Left ventricle myocardium inferior (tissue), 1 donor: Measurements from ENCODE around the gene CAMK1D. TPM values are rescaled to one million over a fixed set of nuclear protein-coding genes. Genes with fewer than 3 reads are reported as not detected.

ENCODE experiments used
- DNase-seq: peaks from one replicate; pipeline ENCODE4 v3.0.0-alpha.2; 2020
- H3K27ac ChIP-seq: fragments of 200-600 bp; replicated peaks from 2 replicates; pipeline ENCODE4 v1.8.0; 2021
- H3K27me3 ChIP-seq: fragments of 200-600 bp; 2 replicates; pipeline ENCODE4 v1.8.0; 2021; ENCODE audit warnings: low read depth
- H3K36me3 ChIP-seq: fragments of 200-600 bp; 2 replicates; pipeline ENCODE4 v1.8.0; 2021
- H3K4me1 ChIP-seq: fragments of 200-600 bp; 2 replicates; pipeline ENCODE4 v1.8.0; 2021
- H3K4me3 ChIP-seq: fragments of 200-600 bp; 2 replicates; pipeline ENCODE4 v1.8.0; 2021; ENCODE audit warnings: mild to moderate bottlenecking, moderate library complexity
- H3K9me3 ChIP-seq: fragments of 200-600 bp; replicated peaks from 2 replicates; pipeline ENCODE4 v1.8.0; 2021
- intact Hi-C: fragments of 100-400 bp; cut with micrococcal nuclease; formaldehyde crosslinking; loops from one replicate; pipeline ENCODE4 v1.11.0; 2022
- total RNA-seq: library from RNA; stranded (reverse); fragmentation: NEBNext Ultra II Directional; extraction: Animal tissue kit (Norgen Biotek cat#: 25700); gene quantifications from one replicate; pipeline ENCODE4 v1.2.1, GENCODE V29; 2021
- TF ChIP-seq, protein P1 (sequence below): fragments of 200-600 bp; IDR thresholded peaks from 2 replicates; pipeline ENCODE4 v1.8.0; 2021; ENCODE audit warnings: antibody characterized with exemption, mild to moderate bottlenecking, borderline replicate concordance
- donor health status: DM: no; HTN: yes; CAD: no; lungs with severe emphysema.

Gene CAMK1D
- total RNA-seq, 1 donor from 2014 or later, result 2.5 TPM

DNA sequence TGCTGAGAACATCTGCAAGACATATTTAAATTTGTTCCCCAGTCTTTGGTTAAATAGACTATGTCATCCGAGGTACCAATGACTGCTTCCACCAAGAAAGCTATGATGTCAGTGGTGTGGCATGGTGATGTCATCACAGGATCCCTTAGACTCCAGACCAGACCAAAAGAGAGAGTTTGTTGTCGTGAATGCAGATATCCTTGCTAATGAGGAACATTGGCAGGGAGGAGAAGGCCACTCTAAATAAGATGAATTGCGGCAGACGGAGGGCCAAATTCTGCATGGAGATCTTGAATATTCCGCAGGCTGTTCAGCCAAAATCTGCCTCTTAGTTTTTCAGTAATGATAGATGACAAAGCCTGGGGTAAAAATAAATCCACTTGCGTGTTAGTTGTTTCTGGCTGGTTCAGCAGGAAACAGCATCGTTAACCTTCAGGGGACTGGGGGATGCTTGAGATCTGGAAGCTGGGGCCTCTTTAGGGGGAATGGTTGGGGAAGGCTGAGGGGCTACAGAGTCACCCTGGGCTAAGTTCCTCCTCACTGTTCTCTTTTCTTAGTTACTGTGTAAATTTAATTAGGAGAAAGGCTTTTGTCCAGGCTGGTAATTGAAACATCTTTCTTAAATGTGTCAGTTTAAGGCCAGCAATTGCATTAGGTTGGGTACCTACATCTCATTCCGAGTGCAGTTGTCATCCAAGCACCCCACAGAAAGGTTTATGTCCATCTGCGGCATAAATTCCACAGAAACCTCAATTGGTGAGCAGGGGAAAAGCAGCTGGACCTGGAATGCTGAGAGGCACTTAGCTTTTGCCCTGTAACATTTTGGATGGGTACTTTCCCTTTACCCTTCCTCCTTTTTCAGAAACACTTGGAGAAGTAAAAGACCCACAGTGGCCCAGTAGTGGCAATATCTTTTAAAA lies 11.6 kb upstream of the CAMK1D start:
- Histone ChIP-seq H3K9me3 (peaks cover 1% of the 10 kb centered on the region), H3K27ac (no peak overlapping the region), H3K36me3 (no peaks in the 10 kb centered on the region), H3K27me3 (no peaks in the 10 kb centered on the region), H3K4me3 (no peak overlapping the region), H3K4me1 (peaks cover 16% of the 10 kb centered on the region)
- intact Hi-C loops, result no loop called here
- TF ChIP-seq, protein P1, sequence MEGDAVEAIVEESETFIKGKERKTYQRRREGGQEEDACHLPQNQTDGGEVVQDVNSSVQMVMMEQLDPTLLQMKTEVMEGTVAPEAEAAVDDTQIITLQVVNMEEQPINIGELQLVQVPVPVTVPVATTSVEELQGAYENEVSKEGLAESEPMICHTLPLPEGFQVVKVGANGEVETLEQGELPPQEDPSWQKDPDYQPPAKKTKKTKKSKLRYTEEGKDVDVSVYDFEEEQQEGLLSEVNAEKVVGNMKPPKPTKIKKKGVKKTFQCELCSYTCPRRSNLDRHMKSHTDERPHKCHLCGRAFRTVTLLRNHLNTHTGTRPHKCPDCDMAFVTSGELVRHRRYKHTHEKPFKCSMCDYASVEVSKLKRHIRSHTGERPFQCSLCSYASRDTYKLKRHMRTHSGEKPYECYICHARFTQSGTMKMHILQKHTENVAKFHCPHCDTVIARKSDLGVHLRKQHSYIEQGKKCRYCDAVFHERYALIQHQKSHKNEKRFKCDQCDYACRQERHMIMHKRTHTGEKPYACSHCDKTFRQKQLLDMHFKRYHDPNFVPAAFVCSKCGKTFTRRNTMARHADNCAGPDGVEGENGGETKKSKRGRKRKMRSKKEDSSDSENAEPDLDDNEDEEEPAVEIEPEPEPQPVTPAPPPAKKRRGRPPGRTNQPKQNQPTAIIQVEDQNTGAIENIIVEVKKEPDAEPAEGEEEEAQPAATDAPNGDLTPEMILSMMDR, result no peak
- DNase-seq, result no peak

- TF ChIP-seq, protein P1, result no peak
- H3K9me3 ChIP-seq, result peaks cover 10% of the 10 kb centered on the region
- no peaks in the 10 kb centered on the region for H3K36me3 ChIP-seq
- H3K27me3 ChIP-seq, result no peaks in the 10 kb centered on the region
- intact Hi-C loops, result no loop called here
- H3K4me3 ChIP-seq, result no peak overlapping the region
- no peak overlapping the region for H3K27ac ChIP-seq
- DNase-seq, result no peak
- peaks cover 3% of the 10 kb centered on the region for H3K4me1 ChIP-seq
Observed at GRCh38 chr10:12338981-12339380, 10.4 kb upstream of the CAMK1D start.

GRCh38 chr10:12340371-12340770 lies 9.0 kb upstream of the CAMK1D start:
- no peak for DNase-seq
- Histone ChIP-seq H3K9me3 (peaks cover 10% of the 10 kb centered on the region), H3K4me3 (no peak overlapping the region), H3K36me3 (no peaks in the 10 kb centered on the region), H3K4me1 (no peaks in the 10 kb centered on the region), H3K27ac (no peak overlapping the region), H3K27me3 (no peaks in the 10 kb centered on the region)
- TF ChIP-seq, protein P1, result no peak
- intact Hi-C loops, result no loop called here

DNA sequence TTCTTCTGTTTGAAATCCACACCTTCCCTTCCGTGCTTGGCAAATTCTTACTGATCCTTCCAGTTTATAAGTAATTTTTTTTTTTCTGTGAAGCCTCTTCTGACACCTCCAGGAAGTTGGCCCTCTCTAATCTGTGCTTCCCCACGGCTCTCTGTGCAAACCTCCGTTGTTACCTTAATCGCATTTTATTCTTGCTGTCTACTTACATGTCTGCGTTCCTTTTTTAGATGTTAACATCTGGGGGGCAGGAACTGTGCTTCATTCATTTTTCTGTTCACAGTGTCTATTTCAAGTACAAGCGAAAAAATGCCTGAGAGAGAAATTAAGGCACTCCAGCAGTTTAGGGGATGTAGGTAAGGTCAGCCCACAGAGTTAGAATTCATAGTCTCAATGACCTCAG lies 8.4 kb upstream of the CAMK1D start:
- intact Hi-C loops, result no loop called here
- no peaks in the 10 kb centered on the region for H3K36me3 ChIP-seq
- H3K27me3 ChIP-seq, result no peaks in the 10 kb centered on the region
- peaks cover 10% of the 10 kb centered on the region for H3K9me3 ChIP-seq
- DNase-seq, result no peak
- H3K4me1 ChIP-seq, result no peaks in the 10 kb centered on the region
- TF ChIP-seq, protein P1, result no peak
- H3K4me3 ChIP-seq, result no peak overlapping the region
- H3K27ac ChIP-seq, result no peak overlapping the region

DNA sequence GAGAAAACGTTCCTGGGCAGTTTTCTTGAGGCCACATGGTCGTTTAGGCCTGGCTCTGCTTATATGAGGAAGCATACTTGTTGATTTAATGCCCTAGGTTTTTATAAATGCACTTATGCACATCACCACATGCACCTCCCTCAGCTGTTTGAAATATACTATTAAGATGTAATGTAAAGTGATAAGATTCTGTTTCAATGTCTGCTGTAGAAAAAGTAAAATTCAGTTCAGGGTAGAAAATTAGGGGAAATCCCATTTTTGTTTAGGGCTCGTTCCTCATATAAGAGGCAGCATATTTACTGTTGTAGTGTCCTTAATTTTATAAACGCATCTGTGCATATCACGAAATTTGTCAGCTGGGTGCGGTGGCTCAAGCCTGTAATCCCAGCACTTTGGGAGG lies 7.8 kb upstream of the CAMK1D start:
- Histone ChIP-seq H3K4me1 (no peaks in the 10 kb centered on the region), H3K27ac (no peak overlapping the region), H3K36me3 (no peaks in the 10 kb centered on the region), H3K9me3 (peaks cover 10% of the 10 kb centered on the region), H3K4me3 (no peak overlapping the region), H3K27me3 (no peaks in the 10 kb centered on the region)
- intact Hi-C loops, result no loop called here
- TF ChIP-seq, protein P1, result no peak
- no peak for DNase-seq
